Fibroblast of the aortic adventitia (primary cell): ENCODE measurements around the gene DPP4. TPM values are rescaled to one million over a fixed set of nuclear protein-coding genes. Genes with fewer than 3 reads are reported as not detected.
"Not testable (repeated sequence)": the region's sequence is repeated elsewhere in the genome, so short reads cannot be mapped to it uniquely, and the experiment has no call there.

Experiments used
- DNase-seq: peaks from one replicate; pipeline ENCODE4 v3.0.0-alpha.2; 2010; ENCODE audit warnings: low read depth
- H3K4me3 ChIP-seq: 2 replicates; pipeline ENCODE4 v1.5.1; 2011; ENCODE audit warnings: low read depth, mild to moderate bottlenecking, control low read depth, low read length, moderate library complexity
- CTCF ChIP-seq: IDR thresholded peaks from 2 replicates; pipeline ENCODE4 v1.5.1; 2011; ENCODE audit warnings: mild to moderate bottlenecking, low read length, control low read depth, inconsistent platforms; ENCODE audit not compliant: insufficient read depth
- total RNA-seq: library from RNA; depleted of rRNA; stranded (reverse); fragments of >200 nt; gene quantifications from 2 replicates; pipeline ENCODE4 v1.2.3, GENCODE V29; 2012; ENCODE audit warnings: low replicate concordance

DPP4 gene
- total RNA-seq, 1 donor, result 203 TPM

GRCh38 chr2:161961061-161961460 is 113.0 kb downstream of the DPP4 start:
- DNase-seq, result no peak
- TF ChIP-seq CTCF, result no peak
- no peak overlapping the region for H3K4me3 ChIP-seq

GRCh38 chr2:161956738-161957137 is 117.3 kb downstream of the DPP4 start:
- TF ChIP-seq CTCF, result no peak
- no peak for DNase-seq

DNA sequence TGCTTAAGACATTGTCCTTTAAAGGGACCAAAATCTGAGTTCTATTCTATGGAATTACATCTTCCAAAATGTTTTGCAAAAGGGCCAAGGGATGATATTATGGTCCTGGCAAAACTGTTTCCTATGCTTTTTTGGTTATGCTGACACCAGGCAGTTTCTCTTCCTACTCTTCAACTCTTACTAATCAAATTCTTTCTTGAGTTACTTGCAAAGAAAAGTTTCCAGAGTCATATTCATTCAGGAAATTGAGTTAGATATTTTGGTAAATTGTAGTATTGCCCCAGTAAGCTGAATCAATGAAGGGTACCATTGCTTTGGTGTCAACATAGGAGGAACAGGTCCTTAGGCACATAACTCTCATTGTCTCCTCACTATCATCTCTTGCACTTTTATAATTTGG is 118.8 kb downstream of the DPP4 start:
- DNase-seq, result no peak
- no peak for TF ChIP-seq CTCF
- H3K4me3 ChIP-seq, result no peak overlapping the region

More at GRCh38 chr2:161956738-161957137, 117.3 kb downstream of the DPP4 start:
- no peak overlapping the region for H3K4me3 ChIP-seq

DNA sequence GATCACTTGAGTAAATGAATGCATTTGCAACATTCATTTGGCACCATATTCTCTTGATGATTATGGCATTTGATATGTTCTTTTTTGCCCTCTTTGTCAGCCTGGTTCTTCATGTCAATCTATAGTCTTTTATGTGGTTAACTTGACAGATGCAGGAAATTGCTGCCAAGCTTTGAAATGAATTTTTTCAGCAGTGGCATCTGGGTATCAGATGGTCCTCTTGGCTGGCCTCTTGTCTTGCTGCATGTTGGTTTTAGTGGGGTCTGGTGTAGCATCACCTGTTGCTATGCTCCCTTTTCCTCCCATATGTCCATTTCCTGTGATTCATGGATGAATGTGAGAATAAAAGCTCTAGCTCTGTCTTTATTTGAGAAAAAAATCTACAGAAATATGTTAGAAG is 119.9 kb downstream of the DPP4 start:
- no peak for TF ChIP-seq CTCF
- DNase-seq, result no peak
- H3K4me3 ChIP-seq, result no peak overlapping the region

GRCh38 chr2:161953367-161953766 is 120.6 kb downstream of the DPP4 start:
- not testable (repeated sequence) for DNase-seq, H3K4me3 ChIP-seq

GRCh38 chr2:161952783-161953191 is 121.2 kb downstream of the DPP4 start:
- H3K4me3 ChIP-seq, result no peak overlapping the region
- no peak for TF ChIP-seq CTCF
- DNase-seq, result no peak

DNA sequence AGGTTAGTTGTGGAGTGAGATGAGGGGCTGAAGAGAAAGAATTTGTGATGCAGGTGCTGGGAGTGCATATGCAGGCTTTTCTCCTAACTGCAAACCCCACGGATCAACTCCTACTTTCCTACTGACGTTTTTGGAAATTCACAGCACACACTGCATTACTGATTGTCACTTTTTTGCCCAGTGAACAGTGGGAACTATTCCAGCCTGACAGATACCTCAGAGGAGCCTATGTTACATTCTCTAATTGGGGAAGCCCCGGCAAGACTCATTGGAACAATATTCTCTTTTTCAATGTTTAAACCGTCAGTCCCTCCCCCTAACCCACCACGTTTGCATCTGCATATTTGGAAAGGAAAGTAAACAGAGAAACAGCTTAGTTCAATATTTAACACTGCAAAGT is 126.2 kb downstream of the DPP4 start:
- no peak for TF ChIP-seq CTCF
- DNase-seq, result no peak
- no peak overlapping the region for H3K4me3 ChIP-seq
